CD14-positive monocyte (primary cell): ENCODE data around the gene AAR2. TPM values are rescaled to one million over a fixed set of nuclear protein-coding genes. Genes with fewer than 3 reads are reported as not detected.

ENCODE experiments used
- DNase-seq, 3 donors: peaks; one replicate each; pipeline ENCODE4 v3.0.0-alpha.2; 2011 to 2022
- H2AFZ ChIP-seq: 2 replicates; pipeline ENCODE4 v1.6.0; 2012; ENCODE audit warnings: mild to moderate bottlenecking, low read depth, low read length, inconsistent platforms; ENCODE audit not compliant: insufficient read depth, poor library complexity, severe bottlenecking
- H3K27ac ChIP-seq, 2 donors: 1 replicate in 1 of 2; 2 replicates in 1 of 2; pipeline ENCODE4 v1.5.1; 2012 to 2013; ENCODE audit warnings: low read length in 2 of 2, control low read depth in 1 of 2, inconsistent platforms in 1 of 2, low read depth in 1 of 2, mild to moderate bottlenecking in 1 of 2
- H3K27me3 ChIP-seq, 2 donors: one replicate each; pipeline versions ENCODE4 v1.6.0 to v1.6.1; 2011 to 2013; ENCODE audit warnings: low read length in 2 of 2; ENCODE audit not compliant: control insufficient read depth in 2 of 2, insufficient read depth in 2 of 2
- H3K36me3 ChIP-seq, 2 donors: replicated peaks in 1 of 2; 1 replicate in 1 of 2; 2 replicates in 1 of 2; pipeline versions ENCODE4 v1.5.1 to v1.6.1; 2012 to 2013; ENCODE audit warnings: low read length in 2 of 2, control low read depth in 1 of 2, inconsistent platforms in 1 of 2, mild to moderate bottlenecking in 1 of 2; ENCODE audit not compliant: insufficient read depth in 2 of 2, control insufficient read depth in 1 of 2
- H3K4me1 ChIP-seq, 2 donors: 1 replicate in 1 of 2; 2 replicates in 1 of 2; pipeline versions ENCODE4 v1.5.1 to v1.6.1; 2012 to 2013; ENCODE audit warnings: low read length in 2 of 2, control low read depth in 1 of 2, inconsistent platforms in 1 of 2, mild to moderate bottlenecking in 1 of 2, moderate library complexity in 1 of 2; ENCODE audit not compliant: insufficient read depth in 2 of 2, control insufficient read depth in 1 of 2
- H3K4me2 ChIP-seq: replicated peaks from 2 replicates; pipeline ENCODE3; 2012; ENCODE audit warnings: low read length, moderate library complexity, mild to moderate bottlenecking; ENCODE audit not compliant: poor library complexity, severe bottlenecking; ENCODE audit errors: extremely low read depth
- H3K4me3 ChIP-seq, 3 experiments: fragments of 200-600 bp in 1 of 3; sonication (generic) in 1 of 3; replicated peaks in 1 of 3; 1 replicate in 2 of 3; 2 replicates in 1 of 3; pipeline ENCODE4 v1.5.1; 2011 to 2013; ENCODE audit warnings: low read length in 3 of 3, mild to moderate bottlenecking in 3 of 3, control low read depth in 2 of 3, low read depth in 2 of 3, inconsistent platforms in 1 of 3, moderate library complexity in 1 of 3
- H3K79me2 ChIP-seq: 2 replicates; pipeline ENCODE4 v1.6.0; 2012; ENCODE audit warnings: mild to moderate bottlenecking, control low read depth, inconsistent platforms, low read length, moderate library complexity; ENCODE audit not compliant: insufficient read depth
- H3K9ac ChIP-seq: 2 replicates; pipeline ENCODE4 v1.6.0; 2017; ENCODE audit warnings: low read length, mild to moderate bottlenecking; ENCODE audit not compliant: insufficient read depth, poor library complexity, severe bottlenecking
- H3K9me3 ChIP-seq, 2 donors: replicated peaks in 1 of 2; 1 replicate in 1 of 2; 2 replicates in 1 of 2; pipeline versions ENCODE4 v1.5.1 to v1.6.1; 2012 to 2013; ENCODE audit warnings: low read length in 2 of 2, control low read depth in 1 of 2; ENCODE audit not compliant: control insufficient read depth in 1 of 2, insufficient read depth in 1 of 2
- H4K20me1 ChIP-seq: 2 replicates; pipeline ENCODE4 v1.6.0; 2012; ENCODE audit warnings: mild to moderate bottlenecking, low read length, control low read depth, moderate library complexity; ENCODE audit not compliant: insufficient read depth
- H3K27ac Mint-ChIP-seq, 7 donors: one replicate each; pipeline ENCODE4 v1.8.0; 2020; ENCODE audit warnings: mild to moderate bottlenecking in 7 of 7, mixed read lengths in 7 of 7, moderate library complexity in 6 of 7, inconsistent platforms in 2 of 7
- H3K27me3 Mint-ChIP-seq, 3 donors: one replicate each; pipeline ENCODE4 v1.8.0; 2021 to 2022; ENCODE audit warnings: low read depth in 3 of 3, mild to moderate bottlenecking in 3 of 3, mixed read lengths in 3 of 3, moderate library complexity in 3 of 3, inconsistent platforms in 1 of 3
- H3K36me3 Mint-ChIP-seq, 2 donors: one replicate each; pipeline ENCODE4 v1.8.0; 2020; ENCODE audit warnings: mixed read lengths in 2 of 2, inconsistent platforms in 1 of 2, mild to moderate bottlenecking in 1 of 2
- H3K4me1 Mint-ChIP-seq: one replicate; pipeline ENCODE4 v1.8.0; 2020; ENCODE audit warnings: mild to moderate bottlenecking, mixed read lengths
- H3K4me3 Mint-ChIP-seq, 2 donors: one replicate each; pipeline ENCODE4 v1.8.0; 2020; ENCODE audit warnings: mild to moderate bottlenecking in 2 of 2, mixed read lengths in 2 of 2, moderate library complexity in 1 of 2
- H3K9me3 Mint-ChIP-seq, 7 donors: one replicate each; pipeline ENCODE4 v1.8.0; 2020 to 2022; ENCODE audit warnings: mixed read lengths in 7 of 7, mild to moderate bottlenecking in 6 of 7, moderate library complexity in 6 of 7, inconsistent platforms in 2 of 7
- CTCF ChIP-seq: fragments of 200-600 bp; IDR thresholded peaks from one replicate; pipeline ENCODE4 v1.8.0; 2022; ENCODE audit warnings: antibody characterized with exemption, mild to moderate bottlenecking
- WGBS: methylation state at CpG from one replicate; pipeline ENCODE4 v1.1.5; 2013; ENCODE audit warnings: missing lambda C conversion rate; ENCODE audit not compliant: insufficient coverage; 5-methylcytosine and 5-hydroxymethylcytosine counted together
- intact Hi-C, 2 donors: fragments of 100-400 bp; cut with micrococcal nuclease; formaldehyde crosslinking; loops; one replicate each; pipeline versions ENCODE4 v1.15.0 to v1.15.1; 2023
- polyA plus RNA-seq, 3 donors: library from polyadenylated mRNA; depleted of rRNA in 1 of 3; unstranded in 2 of 3; stranded (reverse) in 1 of 3; fragments of 300-500 nt in 2 of 3; fragments of >200 nt in 1 of 3; fragmentation: Illumina TruSeq in 2 of 3; gene quantifications; 1 replicate in 2 of 3; 2 replicates in 1 of 3; pipeline ENCODE4 v1.2.3, GENCODE V29; 2012 to 2021

AAR2 gene
- polyA plus RNA-seq, 3 donors, result 9.1 to 48.8 (median 45.2) TPM

GRCh38 chr20:36297656-36298055 is 61.4 kb downstream of the AAR2 start:
- H4K20me1 ChIP-seq, result no peaks in the 10 kb centered on the region
- H3K27ac ChIP-seq, result no peak overlapping the region
- H3K4me1 ChIP-seq, result no peaks in the 10 kb centered on the region
- H2AFZ ChIP-seq, result no peak overlapping the region
- no peaks in the 10 kb centered on the region for H3K79me2 ChIP-seq
- H3K4me3 Mint-ChIP-seq, result no peak overlapping the region
- WGBS, result 71% methylated on average over 4 of the region's 5 CpGs
- peaks cover 0 to 1% (median 0%) of the 10 kb centered on the region in 7 donors for H3K9me3 Mint-ChIP-seq
- peaks cover 33 to 48% (median 39%) of the 10 kb centered on the region in 3 donors for H3K27me3 Mint-ChIP-seq
- H3K27me3 ChIP-seq, result peaks cover 2 to 14% of the 10 kb centered on the region in 2 donors
- no peaks in the 10 kb centered on the region for H3K4me1 Mint-ChIP-seq
- no peaks in the 10 kb centered on the region for H3K36me3 Mint-ChIP-seq
- no peaks in the 10 kb centered on the region for H3K9me3 ChIP-seq
- no peaks in the 10 kb centered on the region for H3K36me3 ChIP-seq
- no peak overlapping the region for H3K4me3 ChIP-seq
- no peak for TF ChIP-seq CTCF
- intact Hi-C loops, result no loop called here
- no peak for DNase-seq
- no peak overlapping the region for H3K9ac ChIP-seq
- H3K4me2 ChIP-seq, result no peak overlapping the region
- H3K27ac Mint-ChIP-seq, result no peak overlapping the region

- H3K9me3 Mint-ChIP-seq, result peaks cover 0 to 1% (median 0%) of the 10 kb centered on the region in 7 donors
- peaks cover 2 to 18% of the 10 kb centered on the region in 2 donors for H3K27me3 ChIP-seq
- no peak overlapping the region for H3K9ac ChIP-seq
- H3K27ac Mint-ChIP-seq, result peak overlapping the region in 1 of 7 donors; percentile 6
- WGBS, result 86% methylated on average over 3 of the region's 3 CpGs
- peaks cover under 1% of the 10 kb centered on the region for H3K4me1 Mint-ChIP-seq
- no peaks in the 10 kb centered on the region for H3K36me3 Mint-ChIP-seq
- H3K36me3 ChIP-seq, result no peaks in the 10 kb centered on the region
- H4K20me1 ChIP-seq, result no peaks in the 10 kb centered on the region
- no peak overlapping the region for H3K4me2 ChIP-seq
- no peaks in the 10 kb centered on the region for H3K4me1 ChIP-seq
- H3K27me3 Mint-ChIP-seq, result peaks cover 37 to 52% (median 39%) of the 10 kb centered on the region in 3 donors
- H3K9me3 ChIP-seq, result no peaks in the 10 kb centered on the region
- intact Hi-C loops, result no loop called here
- H3K4me3 Mint-ChIP-seq, result no peak overlapping the region
- no peak for DNase-seq
- TF ChIP-seq CTCF, result no peak
- H3K79me2 ChIP-seq, result no peaks in the 10 kb centered on the region
- no peak overlapping the region for H3K27ac ChIP-seq
- H2AFZ ChIP-seq, result no peak overlapping the region
- H3K4me3 ChIP-seq, result no peak overlapping the region
These were observed 61.8 kb downstream of the AAR2 start for GRCh38 chr20:36298061-36298460.
